ENCODE data around the gene GABRB1.

DNA sequence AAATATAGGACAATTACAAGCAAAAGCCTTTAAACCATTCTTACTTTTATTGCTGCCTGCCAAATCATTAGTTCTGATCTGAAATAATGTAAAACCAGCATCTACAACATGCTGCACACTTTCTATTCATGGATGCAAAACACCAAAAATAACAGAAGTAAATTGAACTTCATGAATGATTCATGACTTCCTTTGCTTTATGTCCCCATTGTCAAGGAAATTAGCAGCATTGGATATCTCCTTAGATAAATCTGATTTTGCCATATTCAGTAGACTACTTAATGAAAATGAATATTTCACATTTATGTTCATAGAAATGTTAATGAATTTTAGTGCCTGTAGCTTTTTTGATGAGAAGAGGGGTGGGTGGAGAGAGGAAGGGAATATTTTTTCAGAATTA lies 299.5 kb downstream of the GABRB1 start:
- TF ChIP-seq, protein P1, sequence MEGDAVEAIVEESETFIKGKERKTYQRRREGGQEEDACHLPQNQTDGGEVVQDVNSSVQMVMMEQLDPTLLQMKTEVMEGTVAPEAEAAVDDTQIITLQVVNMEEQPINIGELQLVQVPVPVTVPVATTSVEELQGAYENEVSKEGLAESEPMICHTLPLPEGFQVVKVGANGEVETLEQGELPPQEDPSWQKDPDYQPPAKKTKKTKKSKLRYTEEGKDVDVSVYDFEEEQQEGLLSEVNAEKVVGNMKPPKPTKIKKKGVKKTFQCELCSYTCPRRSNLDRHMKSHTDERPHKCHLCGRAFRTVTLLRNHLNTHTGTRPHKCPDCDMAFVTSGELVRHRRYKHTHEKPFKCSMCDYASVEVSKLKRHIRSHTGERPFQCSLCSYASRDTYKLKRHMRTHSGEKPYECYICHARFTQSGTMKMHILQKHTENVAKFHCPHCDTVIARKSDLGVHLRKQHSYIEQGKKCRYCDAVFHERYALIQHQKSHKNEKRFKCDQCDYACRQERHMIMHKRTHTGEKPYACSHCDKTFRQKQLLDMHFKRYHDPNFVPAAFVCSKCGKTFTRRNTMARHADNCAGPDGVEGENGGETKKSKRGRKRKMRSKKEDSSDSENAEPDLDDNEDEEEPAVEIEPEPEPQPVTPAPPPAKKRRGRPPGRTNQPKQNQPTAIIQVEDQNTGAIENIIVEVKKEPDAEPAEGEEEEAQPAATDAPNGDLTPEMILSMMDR (IDR thresholded peaks at IDR 0.05; ENCODE audit: low read length): no peak
- no peak for TF ChIP-seq EZH2 (IDR thresholded peaks at IDR 0.05; ENCODE audit: borderline replicate concordance, low read length)
